Astrocyte of the hippocampus (primary cell): Measurements from ENCODE around the gene CLEC16A.
A peak's percentile ranks its signal among the peaks of the same experiment; 100 is the strongest.

ENCODE experiments used
- DNase-seq: peaks from one replicate; pipeline ENCODE4 v3.0.0; 2011; ENCODE audit warnings: low read depth, low spot score

The CLEC16A gene

GRCh38 chr16:11175787-11176341 lies 231.5 kb downstream of the CLEC16A start:
- DNase-seq = no peak

GRCh38 chr16:11177578-11178160 lies 233.3 kb downstream of the CLEC16A start:
- no peak for DNase-seq

GRCh38 chr16:11178424-11178823 lies 234.1 kb downstream of the CLEC16A start:
- DNase-seq = no peak

- no peak for DNase-seq
These were observed 235.2 kb downstream of the CLEC16A start for GRCh38 chr16:11179574-11179973.

- DNase-seq = no peak
These were observed 236.1 kb downstream of the CLEC16A start for GRCh38 chr16:11180489-11180888.

GRCh38 chr16:11181242-11181898 lies 237.0 kb downstream of the CLEC16A start:
- DNase-seq = no peak

- peak; percentile 41 for DNase-seq
These were observed 237.5 kb downstream of the CLEC16A start for GRCh38 chr16:11181899-11182279.

GRCh38 chr16:11182411-11182810 lies 238.0 kb downstream of the CLEC16A start:
- no peak for DNase-seq

GRCh38 chr16:11183035-11183812 lies 238.9 kb downstream of the CLEC16A start:
- no peak for DNase-seq

- no peak for DNase-seq
These were observed 239.6 kb downstream of the CLEC16A start for GRCh38 chr16:11183951-11184350.

GRCh38 chr16:11187522-11188023 lies 243.2 kb downstream of the CLEC16A start:
- no peak for DNase-seq

- DNase-seq = no peak
These were observed 244.7 kb downstream of the CLEC16A start for GRCh38 chr16:11188801-11189740.

GRCh38 chr16:11190588-11191560 lies 246.5 kb downstream of the CLEC16A start:
- DNase-seq = no peak

GRCh38 chr16:11191665-11192064 lies 247.3 kb downstream of the CLEC16A start:
- DNase-seq = no peak

GRCh38 chr16:11193494-11193893 lies 249.1 kb downstream of the CLEC16A start:
- no peak for DNase-seq

- no peak for DNase-seq
These were observed 250.5 kb downstream of the CLEC16A start for GRCh38 chr16:11194913-11195312.

- DNase-seq = no peak
These were observed 252.0 kb downstream of the CLEC16A start for GRCh38 chr16:11196286-11196828.

- no peak for DNase-seq
These were observed 254.0 kb downstream of the CLEC16A start for GRCh38 chr16:11198375-11198774.

- no peak for DNase-seq
These were observed 254.5 kb downstream of the CLEC16A start for GRCh38 chr16:11198828-11199227.

GRCh38 chr16:11200592-11200991 lies 256.2 kb downstream of the CLEC16A start:
- no peak for DNase-seq
